ENCODE results near the gene SYNPO2. TPM values are rescaled to one million over a fixed set of nuclear protein-coding genes. Genes with fewer than 3 reads are reported as not detected.

Gene SYNPO2
- total and polyA plus RNA-seq, 2 of the 8 experiments (the other 6 are each of a cell fraction or from before 2014, with no cell fraction given), result 0.50 to 4.2 TPM

DNA sequence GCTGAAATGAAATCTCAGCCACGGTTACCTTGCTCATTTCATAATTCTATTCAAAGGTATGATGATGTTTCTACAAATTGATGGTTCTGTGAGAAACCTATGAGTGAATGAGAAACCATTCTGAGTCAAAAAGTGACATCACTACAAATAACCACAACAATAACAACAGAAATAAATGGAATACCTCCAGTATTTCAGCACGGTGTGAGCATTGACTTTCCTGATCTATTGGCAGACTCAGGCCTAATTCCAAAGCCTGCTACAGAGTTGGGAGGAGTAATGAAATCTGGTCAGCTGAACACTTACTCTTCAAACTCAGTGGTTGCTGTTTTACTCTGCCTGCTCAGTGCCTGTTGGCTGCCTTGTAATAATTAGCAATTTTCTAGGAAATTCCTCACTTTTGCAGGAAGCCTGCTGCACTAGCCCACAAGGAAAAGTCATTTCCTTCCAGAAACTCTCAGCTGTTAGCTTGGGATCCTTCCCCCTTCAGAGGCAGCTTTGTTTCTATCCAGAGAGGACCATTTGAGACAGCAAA, 18.8 kb upstream of the SYNPO2 start:
- H3K36me3 ChIP-seq (ENCODE audit: control insufficient read depth in 2 of 4, insufficient read depth in 4 of 4, low read length in 3 of 4), result no peaks in the 10 kb centered on the region
- no peak overlapping the region for H2BK12ac ChIP-seq (ENCODE audit: low read depth, low read length)
- H2BK15ac ChIP-seq (ENCODE audit: low read length), result no peak overlapping the region
- H3K14ac ChIP-seq (ENCODE audit: insufficient read length), result no peak overlapping the region
- H4K20me1 ChIP-seq (replicated peaks in 1 of 2; ENCODE audit: control insufficient read depth in 1 of 2, insufficient read depth in 2 of 2, low read length in 2 of 2), result no peaks in the 10 kb centered on the region
- no peak overlapping the region for H2BK5ac ChIP-seq (ENCODE audit: low read depth, low read length)
- no peak overlapping the region for H3K18ac ChIP-seq (ENCODE audit: extremely low read depth, low read length)
- H2AFZ ChIP-seq (ENCODE audit: low read length), result peak overlapping the region; percentile 91
- H2BK120ac ChIP-seq (replicated peaks; ENCODE audit: low read depth, low read length), result no peak overlapping the region
- no peak overlapping the region for H3K23ac ChIP-seq (ENCODE audit: insufficient read length)
- DNase-seq (ENCODE audit: low read depth in 1 of 2, low spot score in 2 of 2) (no peak), FAIRE-seq (no peak)
- no peaks in the 10 kb centered on the region for H3K79me1 ChIP-seq (ENCODE audit: low read depth, low read length)
- H3K9me3 ChIP-seq (ENCODE audit: insufficient read depth in 2 of 2, low read depth in 1 of 2, low read length in 1 of 2), result no peaks in the 10 kb centered on the region
- CTCF ChIA-PET (ENCODE audit: partially characterized antibody), result interaction anchor here (0.9 to 2.4 kb wide), 3 partner anchors 15 to 87 kb away, joined by 3 to 9 read pairs (median 4); no protein-coding TSS in a partner anchor
- no peak overlapping the region for H3K9ac ChIP-seq (replicated peaks in 1 of 4; ENCODE audit: extremely low read depth in 1 of 4, low read depth in 3 of 4, low read length in 3 of 4)
- H3K4me1 ChIP-seq (replicated peaks in 1 of 4; ENCODE audit: control insufficient read depth in 3 of 4, insufficient read depth in 4 of 4, low read length in 3 of 4), result peaks cover 2 to 10% (median 8%) of the 10 kb centered on the region in 4 experiments; a peak in 6 of 7 replicates
- no peak overlapping the region for H2BK20ac ChIP-seq (ENCODE audit: low read length)
- H2AK5ac ChIP-seq (ENCODE audit: low read depth, low read length), result no peak overlapping the region
- no peaks in the 10 kb centered on the region for H3K27me3 ChIP-seq (replicated peaks in 1 of 4; ENCODE audit: control insufficient read depth in 3 of 4, extremely low read depth in 1 of 4, insufficient read depth in 3 of 4, low read length in 3 of 4)
- H3K23me2 ChIP-seq (ENCODE audit: low read depth, low read length), result no peaks in the 10 kb centered on the region
- no peak overlapping the region for H3K56ac ChIP-seq (replicated peaks; ENCODE audit: insufficient read length, low read depth, low read length)
- H3K4me3 ChIP-seq (ENCODE audit: extremely low read depth in 1 of 4, insufficient read depth in 2 of 4, low read depth in 3 of 4, low read length in 4 of 4), result no peak overlapping the region
- 77% methylated on average over 2 of the region's 2 CpGs; no CpG with 5 or more reads in 1 of the 2 experiments for WGBS, 2 experiments (ENCODE audit: extremely low coverage in 1 of 2, insufficient coverage in 1 of 2, insufficient read length in 1 of 2, insufficient replicate concordance in 2 of 2, low coverage in 1 of 2, low lambda C conversion rate in 2 of 2, missing lambda C conversion rate in 1 of 2)
- no peaks in the 10 kb centered on the region for H3K79me2 ChIP-seq (ENCODE audit: control insufficient read depth in 1 of 2, insufficient read depth in 2 of 2, low read length in 2 of 2)
- no peak overlapping the region for H4K8ac ChIP-seq (ENCODE audit: extremely low read depth, insufficient read depth, low read length)
- no peak overlapping the region for H4K91ac ChIP-seq (replicated peaks; ENCODE audit: insufficient read length, low read length)
- no peak overlapping the region for H4K5ac ChIP-seq (ENCODE audit: insufficient read length, low read depth, low read length)
- H3K27ac ChIP-seq (ENCODE audit: low read depth, low read length), result no peak overlapping the region
- no peak overlapping the region for H3K4ac ChIP-seq (replicated peaks; ENCODE audit: insufficient read length, low read depth, low read length)
- H3K4me2 ChIP-seq (ENCODE audit: insufficient read depth in 1 of 2, low read depth in 2 of 2, low read length in 2 of 2), result no peak overlapping the region
- TF ChIP-seq SP2 (IDR thresholded peaks at IDR 0.05; ENCODE audit: low read length), result no peak
- TF ChIP-seq CBX8 (IDR thresholded peaks at IDR 0.05; ENCODE audit: borderline replicate concordance, low read depth, low read length), result no peak
- no peak for TF ChIP-seq KDM5A (IDR thresholded peaks at IDR 0.05; ENCODE audit: low read length)
- TF ChIP-seq RXRA (IDR thresholded peaks at IDR 0.05; ENCODE audit: insufficient read depth, low read depth, low read length), result no peak
- TF ChIP-seq RBBP5 (IDR thresholded peaks at IDR 0.05; ENCODE audit: borderline replicate concordance, low read depth, low read length), result no peak
- no peak for TF ChIP-seq GTF2F1 (IDR thresholded peaks at IDR 0.05; ENCODE audit: borderline replicate concordance, low read depth, low read length)
- TF ChIP-seq JUND (IDR thresholded peaks at IDR 0.05; ENCODE audit: low read length), result no peak
- TF ChIP-seq CBX5 (IDR thresholded peaks at IDR 0.05; ENCODE audit: low read depth, low read length), result no peak
- no peak for TF ChIP-seq SUZ12 (IDR thresholded peaks at IDR 0.05; ENCODE audit: low read length)
- no peak for TF ChIP-seq EP300 (IDR thresholded peaks at IDR 0.05; ENCODE audit: borderline replicate concordance in 1 of 2, low read depth in 2 of 2, low read length in 2 of 2)
- no peak for TF ChIP-seq BACH1 (IDR thresholded peaks at IDR 0.05; ENCODE audit: low read length)
- no peak for TF ChIP-seq FOSL1 (IDR thresholded peaks at IDR 0.05; ENCODE audit: insufficient read depth, low read depth, low read length)
- TF ChIP-seq TAF1 (IDR thresholded peaks at IDR 0.05; ENCODE audit: low read depth, low read length), result no peak
- POLR2A ChIA-PET (ENCODE audit: partially characterized antibody), result no interaction called here

All from H1 (cell line).